Neural cell (in vitro differentiated cells): ENCODE measurements around the gene DNAJB9. TPM values are rescaled to one million over a fixed set of nuclear protein-coding genes. Genes with fewer than 3 reads are reported as not detected.

ENCODE experiments used
- H2AFZ ChIP-seq: fragments of 200-600, 300-800 bp; sonication (generic), shearing (Covaris generic); 2 replicates; pipeline ENCODE4 v1.6.0; 2014; ENCODE audit warnings: low read depth, mild to moderate bottlenecking, antibody characterized with exemption, low read length, moderate library complexity
- H3F3A ChIP-seq: fragments of 200-600 bp; shearing (Covaris generic); 2 replicates; pipeline ENCODE4 v1.6.1; 2016; ENCODE audit warnings: mild to moderate bottlenecking, moderate library complexity, mixed read lengths, antibody characterized with exemption, low read length; ENCODE audit not compliant: insufficient read depth, poor library complexity, severe bottlenecking
- H3K27ac ChIP-seq: fragments of 200-600, 300-800 bp; sonication (generic), shearing (Covaris generic); 2 replicates; pipeline ENCODE4 v1.5.1; 2014; ENCODE audit warnings: mild to moderate bottlenecking, low read length, moderate library complexity
- H3K27me3 ChIP-seq: fragments of 300-800, 200-600 bp; sonication (generic), shearing (Covaris generic); 2 replicates; pipeline ENCODE4 v1.6.0; 2014; ENCODE audit warnings: mild to moderate bottlenecking, low read depth, low read length, moderate library complexity; ENCODE audit not compliant: insufficient read depth
- H3K36me3 ChIP-seq: fragments of 300-800, 200-600 bp; sonication (generic), shearing (Covaris generic); 2 replicates; pipeline ENCODE4 v1.5.1; 2014; ENCODE audit warnings: mild to moderate bottlenecking, antibody characterized with exemption, low read length, moderate library complexity; ENCODE audit not compliant: insufficient read depth
- H3K4me2 ChIP-seq: fragments of 300-800, 200-600 bp; sonication (generic), shearing (Covaris generic); 2 replicates; pipeline ENCODE4 v1.6.0; 2014; ENCODE audit warnings: mild to moderate bottlenecking, low read length
- H3K4me3 ChIP-seq: fragments of 300-800, 200-600 bp; sonication (generic), shearing (Covaris generic); 2 replicates; pipeline ENCODE4 v1.5.1; 2014; ENCODE audit warnings: mild to moderate bottlenecking, low read length, moderate library complexity
- H3K79me2 ChIP-seq: fragments of 200-600 bp; shearing (Covaris generic); replicated peaks from 2 replicates; pipeline ENCODE4 v1.6.0; 2014; ENCODE audit warnings: mild to moderate bottlenecking, low read length, moderate library complexity; ENCODE audit not compliant: insufficient read depth
- H3K9ac ChIP-seq: fragments of 300-800, 200-600 bp; sonication (generic), shearing (Covaris generic); 2 replicates; pipeline ENCODE4 v1.6.1; 2016; ENCODE audit warnings: mild to moderate bottlenecking, low read length, mixed read lengths
- H3K9me2 ChIP-seq: fragments of 200-600 bp; shearing (Covaris generic); 2 replicates; pipeline ENCODE4 v1.6.1; 2016; ENCODE audit warnings: mild to moderate bottlenecking, low read length, mixed read lengths; ENCODE audit not compliant: insufficient read depth
- H3K9me3 ChIP-seq: fragments of 200-600, 300-800 bp; sonication (generic), shearing (Covaris generic); 2 replicates; pipeline ENCODE4 v1.6.1; 2016; ENCODE audit warnings: mild to moderate bottlenecking, mixed run types, low read length, moderate library complexity, mixed read lengths
- H4K20me1 ChIP-seq: fragments of 200-600 bp; shearing (Covaris generic); 2 replicates; pipeline ENCODE4 v1.6.1; 2016; ENCODE audit warnings: mild to moderate bottlenecking, mixed run types; ENCODE audit not compliant: insufficient read depth
- EP300 ChIP-seq: fragments of 450-650 bp; conservative IDR thresholded peaks from 2 replicates; pipeline ENCODE4 v1.6.1; 2014; ENCODE audit warnings: antibody characterized with exemption, mild to moderate bottlenecking, moderate library complexity; ENCODE audit not compliant: poor library complexity, severe bottlenecking
- EZH2 ChIP-seq: fragments of 200-600, 300-800 bp; shearing (Covaris generic), sonication (generic); IDR thresholded peaks from 2 replicates; pipeline ENCODE4 v1.6.1; 2014; ENCODE audit warnings: antibody characterized with exemption, low read length, borderline replicate concordance, mild to moderate bottlenecking; ENCODE audit not compliant: insufficient read depth, poor library complexity, severe bottlenecking
- MXI1 ChIP-seq: fragments of 450-650 bp; conservative IDR thresholded peaks from 2 replicates; pipeline ENCODE4 v1.6.1; 2014; ENCODE audit warnings: antibody characterized with exemption, mild to moderate bottlenecking; ENCODE audit not compliant: poor library complexity, severe bottlenecking
- POLR2AphosphoS5 ChIP-seq: IDR thresholded peaks from 2 replicates; pipeline ENCODE4 v1.6.1; 2012
- RAD21 ChIP-seq: fragments of 450-650 bp; conservative IDR thresholded peaks from 2 replicates; pipeline ENCODE4 v1.6.1; 2014; ENCODE audit warnings: antibody characterized with exemption, mild to moderate bottlenecking, moderate library complexity
- SMC3 ChIP-seq: fragments of 450-650 bp; conservative IDR thresholded peaks from 2 replicates; pipeline ENCODE4 v1.6.1; 2014; ENCODE audit warnings: antibody characterized with exemption, mild to moderate bottlenecking, moderate library complexity; ENCODE audit not compliant: poor library complexity
- TAF1 ChIP-seq: IDR thresholded peaks from 2 replicates; pipeline ENCODE4 v1.6.1; 2012; ENCODE audit warnings: low read depth
- polyA plus RNA-seq: library from polyadenylated mRNA; depleted of rRNA; stranded (reverse); fragments of >200 nt; gene quantifications from 2 replicates; pipeline ENCODE4 v1.2.3, GENCODE V29; 2014
- TF ChIP-seq, protein P1 (sequence below): IDR thresholded peaks from 2 replicates; pipeline ENCODE4 v1.6.1; 2012; ENCODE audit warnings: borderline replicate concordance
- TF ChIP-seq, protein P2 (sequence below): fragments of 450-650 bp; IDR thresholded peaks from 2 replicates; pipeline ENCODE4 v1.5.1; 2014; ENCODE audit warnings: antibody characterized with exemption, mild to moderate bottlenecking, moderate library complexity; ENCODE audit not compliant: poor library complexity, severe bottlenecking

The DNAJB9 gene
- polyA plus RNA-seq, 1 donor from 2014 or later, result 102 TPM

DNA sequence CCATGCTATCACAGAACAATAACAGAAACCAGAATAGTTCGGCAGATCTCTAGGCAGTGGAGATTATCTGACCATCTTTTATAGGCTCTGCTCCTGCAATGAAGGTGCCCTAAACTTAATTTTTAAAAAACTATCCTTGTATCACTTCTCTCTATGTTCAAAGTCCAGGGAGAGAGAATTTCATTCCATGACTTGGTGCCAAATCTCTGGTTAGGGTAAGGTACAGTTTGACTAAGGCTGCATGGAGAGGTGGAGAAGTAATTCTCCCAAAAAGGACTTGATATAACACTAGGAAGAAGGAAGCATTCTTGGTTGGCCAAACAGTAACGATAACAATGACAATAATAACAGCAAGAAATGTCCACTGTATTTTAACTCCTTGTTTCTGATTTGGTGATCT lies 40.0 kb downstream of the DNAJB9 start:
- no peaks in the 10 kb centered on the region for H3K9me2 ChIP-seq
- no peak overlapping the region for H3K4me2 ChIP-seq
- TF ChIP-seq EZH2 (no peak), SMC3 (no peak), MXI1 (no peak), POLR2AphosphoS5 (no peak), EP300 (no peak), RAD21 (no peak), TAF1 (no peak)
- TF ChIP-seq, protein P1, sequence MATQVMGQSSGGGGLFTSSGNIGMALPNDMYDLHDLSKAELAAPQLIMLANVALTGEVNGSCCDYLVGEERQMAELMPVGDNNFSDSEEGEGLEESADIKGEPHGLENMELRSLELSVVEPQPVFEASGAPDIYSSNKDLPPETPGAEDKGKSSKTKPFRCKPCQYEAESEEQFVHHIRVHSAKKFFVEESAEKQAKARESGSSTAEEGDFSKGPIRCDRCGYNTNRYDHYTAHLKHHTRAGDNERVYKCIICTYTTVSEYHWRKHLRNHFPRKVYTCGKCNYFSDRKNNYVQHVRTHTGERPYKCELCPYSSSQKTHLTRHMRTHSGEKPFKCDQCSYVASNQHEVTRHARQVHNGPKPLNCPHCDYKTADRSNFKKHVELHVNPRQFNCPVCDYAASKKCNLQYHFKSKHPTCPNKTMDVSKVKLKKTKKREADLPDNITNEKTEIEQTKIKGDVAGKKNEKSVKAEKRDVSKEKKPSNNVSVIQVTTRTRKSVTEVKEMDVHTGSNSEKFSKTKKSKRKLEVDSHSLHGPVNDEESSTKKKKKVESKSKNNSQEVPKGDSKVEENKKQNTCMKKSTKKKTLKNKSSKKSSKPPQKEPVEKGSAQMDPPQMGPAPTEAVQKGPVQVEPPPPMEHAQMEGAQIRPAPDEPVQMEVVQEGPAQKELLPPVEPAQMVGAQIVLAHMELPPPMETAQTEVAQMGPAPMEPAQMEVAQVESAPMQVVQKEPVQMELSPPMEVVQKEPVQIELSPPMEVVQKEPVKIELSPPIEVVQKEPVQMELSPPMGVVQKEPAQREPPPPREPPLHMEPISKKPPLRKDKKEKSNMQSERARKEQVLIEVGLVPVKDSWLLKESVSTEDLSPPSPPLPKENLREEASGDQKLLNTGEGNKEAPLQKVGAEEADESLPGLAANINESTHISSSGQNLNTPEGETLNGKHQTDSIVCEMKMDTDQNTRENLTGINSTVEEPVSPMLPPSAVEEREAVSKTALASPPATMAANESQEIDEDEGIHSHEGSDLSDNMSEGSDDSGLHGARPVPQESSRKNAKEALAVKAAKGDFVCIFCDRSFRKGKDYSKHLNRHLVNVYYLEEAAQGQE, result no peak
- TF ChIP-seq, protein P2, sequence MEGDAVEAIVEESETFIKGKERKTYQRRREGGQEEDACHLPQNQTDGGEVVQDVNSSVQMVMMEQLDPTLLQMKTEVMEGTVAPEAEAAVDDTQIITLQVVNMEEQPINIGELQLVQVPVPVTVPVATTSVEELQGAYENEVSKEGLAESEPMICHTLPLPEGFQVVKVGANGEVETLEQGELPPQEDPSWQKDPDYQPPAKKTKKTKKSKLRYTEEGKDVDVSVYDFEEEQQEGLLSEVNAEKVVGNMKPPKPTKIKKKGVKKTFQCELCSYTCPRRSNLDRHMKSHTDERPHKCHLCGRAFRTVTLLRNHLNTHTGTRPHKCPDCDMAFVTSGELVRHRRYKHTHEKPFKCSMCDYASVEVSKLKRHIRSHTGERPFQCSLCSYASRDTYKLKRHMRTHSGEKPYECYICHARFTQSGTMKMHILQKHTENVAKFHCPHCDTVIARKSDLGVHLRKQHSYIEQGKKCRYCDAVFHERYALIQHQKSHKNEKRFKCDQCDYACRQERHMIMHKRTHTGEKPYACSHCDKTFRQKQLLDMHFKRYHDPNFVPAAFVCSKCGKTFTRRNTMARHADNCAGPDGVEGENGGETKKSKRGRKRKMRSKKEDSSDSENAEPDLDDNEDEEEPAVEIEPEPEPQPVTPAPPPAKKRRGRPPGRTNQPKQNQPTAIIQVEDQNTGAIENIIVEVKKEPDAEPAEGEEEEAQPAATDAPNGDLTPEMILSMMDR, result no peak

GRCh38 chr7:108611268-108611667 lies 41.6 kb downstream of the DNAJB9 start:
- TF ChIP-seq MXI1 (no peak), EP300 (no peak), RAD21 (no peak), EZH2 (no peak)
- TF ChIP-seq, protein P1, result no peak
- TF ChIP-seq, protein P2, result no peak
- no peaks in the 10 kb centered on the region for H3K9me3 ChIP-seq
- H3K9me2 ChIP-seq, result no peaks in the 10 kb centered on the region
- no peak overlapping the region for H3K9ac ChIP-seq
- no peaks in the 10 kb centered on the region for H3K36me3 ChIP-seq
- no peak overlapping the region for H3K27ac ChIP-seq
- H4K20me1 ChIP-seq, result no peaks in the 10 kb centered on the region
- no peaks in the 10 kb centered on the region for H3K79me2 ChIP-seq
- no peak overlapping the region for H3K4me3 ChIP-seq
- no peak overlapping the region for H2AFZ ChIP-seq
- H3F3A ChIP-seq, result no peaks in the 10 kb centered on the region
- no peaks in the 10 kb centered on the region for H3K27me3 ChIP-seq
- H3K4me2 ChIP-seq, result no peak overlapping the region

More for the DNA sequence above, 40.0 kb downstream of the DNAJB9 start:
- no peaks in the 10 kb centered on the region for H3K79me2 ChIP-seq
- H3K4me3 ChIP-seq, result no peak overlapping the region
- no peaks in the 10 kb centered on the region for H3F3A ChIP-seq
- no peak overlapping the region for H3K9ac ChIP-seq
- no peak overlapping the region for H2AFZ ChIP-seq
- H4K20me1 ChIP-seq, result no peaks in the 10 kb centered on the region
- no peaks in the 10 kb centered on the region for H3K36me3 ChIP-seq
- no peak overlapping the region for H3K27ac ChIP-seq
- no peaks in the 10 kb centered on the region for H3K9me3 ChIP-seq
- no peaks in the 10 kb centered on the region for H3K27me3 ChIP-seq
